ENCODE measurements around the gene RBCK1.

RBCK1 gene

DNA sequence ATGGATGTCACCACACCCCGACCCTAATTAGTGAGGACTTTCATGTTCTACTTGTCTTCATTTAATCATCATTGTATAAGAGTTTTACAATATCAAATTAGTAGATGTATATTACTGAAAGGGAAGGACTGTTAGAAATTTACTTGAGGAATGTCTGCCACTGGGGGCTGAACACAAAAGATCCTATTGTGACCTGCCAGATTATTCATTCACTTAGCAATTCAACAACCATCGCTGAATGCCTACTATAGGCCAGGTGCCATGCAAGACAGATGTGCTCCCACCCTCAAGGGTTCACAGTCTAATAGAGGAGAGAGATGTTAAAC, 8.0 kb upstream of the RBCK1 start:
- DNase-seq (ENCODE audit: low spot score) (no peak), ATAC-seq (ENCODE audit: low read depth) (no peak; the same call in 1 of the 3 replicates)
- H3K4me3 ChIP-seq (ENCODE audit: severe bottlenecking) = no peak overlapping the region
- H3K36me3 ChIP-seq (ENCODE audit: low read depth) = peaks cover 36% of the 10 kb centered on the region
- peaks cover 23% of the 10 kb centered on the region for H3K4me1 ChIP-seq (ENCODE audit: insufficient read depth, poor library complexity, severe bottlenecking)
- H3K27me3 ChIP-seq (ENCODE audit: insufficient read depth, poor library complexity, severe bottlenecking) = no peaks in the 10 kb centered on the region
- TF ChIP-seq, protein P1, sequence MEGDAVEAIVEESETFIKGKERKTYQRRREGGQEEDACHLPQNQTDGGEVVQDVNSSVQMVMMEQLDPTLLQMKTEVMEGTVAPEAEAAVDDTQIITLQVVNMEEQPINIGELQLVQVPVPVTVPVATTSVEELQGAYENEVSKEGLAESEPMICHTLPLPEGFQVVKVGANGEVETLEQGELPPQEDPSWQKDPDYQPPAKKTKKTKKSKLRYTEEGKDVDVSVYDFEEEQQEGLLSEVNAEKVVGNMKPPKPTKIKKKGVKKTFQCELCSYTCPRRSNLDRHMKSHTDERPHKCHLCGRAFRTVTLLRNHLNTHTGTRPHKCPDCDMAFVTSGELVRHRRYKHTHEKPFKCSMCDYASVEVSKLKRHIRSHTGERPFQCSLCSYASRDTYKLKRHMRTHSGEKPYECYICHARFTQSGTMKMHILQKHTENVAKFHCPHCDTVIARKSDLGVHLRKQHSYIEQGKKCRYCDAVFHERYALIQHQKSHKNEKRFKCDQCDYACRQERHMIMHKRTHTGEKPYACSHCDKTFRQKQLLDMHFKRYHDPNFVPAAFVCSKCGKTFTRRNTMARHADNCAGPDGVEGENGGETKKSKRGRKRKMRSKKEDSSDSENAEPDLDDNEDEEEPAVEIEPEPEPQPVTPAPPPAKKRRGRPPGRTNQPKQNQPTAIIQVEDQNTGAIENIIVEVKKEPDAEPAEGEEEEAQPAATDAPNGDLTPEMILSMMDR (IDR thresholded peaks at IDR 0.05; ENCODE audit: poor library complexity, severe bottlenecking) = no peak
- peak overlapping the region; percentile 96 for H3K27ac ChIP-seq (ENCODE audit: poor library complexity, severe bottlenecking)
- peaks cover 2% of the 10 kb centered on the region for H3K9me3 ChIP-seq (ENCODE audit: severe bottlenecking)

DNA sequence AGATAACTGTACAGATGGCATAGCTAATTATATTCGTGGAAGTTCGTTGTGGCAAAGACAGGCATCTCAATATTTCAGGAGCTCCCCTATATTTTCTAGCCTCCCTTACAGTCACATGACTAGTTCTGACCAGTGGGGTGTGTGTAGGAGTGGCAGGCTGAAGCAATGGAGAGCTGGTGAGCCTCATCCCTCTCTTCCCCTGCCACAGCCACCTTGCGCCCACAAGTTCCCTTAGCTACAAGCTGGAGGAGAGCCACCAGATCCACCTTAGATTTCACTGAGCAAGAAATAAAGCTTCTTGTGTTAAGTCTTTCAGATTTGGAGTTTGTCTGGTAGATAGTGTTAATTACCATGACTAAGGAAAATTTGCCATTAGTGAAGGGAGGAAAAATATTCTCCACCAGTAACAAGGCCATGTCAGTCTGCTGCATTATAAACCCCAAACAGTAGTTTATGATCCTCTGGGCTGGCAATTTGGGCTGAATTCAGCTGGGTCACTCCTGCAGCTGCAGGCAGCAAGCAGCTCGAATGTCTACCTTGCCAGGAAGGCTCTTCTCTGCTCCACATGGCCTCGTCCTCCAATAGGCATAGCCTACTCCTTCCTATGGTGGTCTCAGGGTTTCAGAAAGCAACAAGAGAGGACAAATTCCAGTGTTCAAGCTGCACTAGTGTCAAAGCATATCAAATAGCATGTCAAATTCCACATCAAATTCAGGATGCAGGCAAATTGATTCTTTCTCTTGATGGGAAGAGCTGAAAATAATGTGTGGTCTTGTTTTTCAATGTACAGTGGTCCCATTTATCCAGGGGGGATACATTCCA, 7.4 kb upstream of the RBCK1 start:
- TF ChIP-seq, protein P1 (IDR thresholded peaks at IDR 0.05; ENCODE audit: poor library complexity, severe bottlenecking) = no peak
- H3K27ac ChIP-seq (ENCODE audit: poor library complexity, severe bottlenecking) = peak overlapping the region; percentile 96
- H3K9me3 ChIP-seq (ENCODE audit: severe bottlenecking) = peaks cover 2% of the 10 kb centered on the region
- H3K36me3 ChIP-seq (ENCODE audit: low read depth) = peaks cover 30% of the 10 kb centered on the region
- H3K27me3 ChIP-seq (ENCODE audit: insufficient read depth, poor library complexity, severe bottlenecking) = no peaks in the 10 kb centered on the region
- H3K4me3 ChIP-seq (ENCODE audit: severe bottlenecking) = no peak overlapping the region
- H3K4me1 ChIP-seq (ENCODE audit: insufficient read depth, poor library complexity, severe bottlenecking) = peaks cover 23% of the 10 kb centered on the region
- DNase-seq (ENCODE audit: low spot score) (no peak), ATAC-seq (ENCODE audit: low read depth) (peak; percentile 26)

DNA sequence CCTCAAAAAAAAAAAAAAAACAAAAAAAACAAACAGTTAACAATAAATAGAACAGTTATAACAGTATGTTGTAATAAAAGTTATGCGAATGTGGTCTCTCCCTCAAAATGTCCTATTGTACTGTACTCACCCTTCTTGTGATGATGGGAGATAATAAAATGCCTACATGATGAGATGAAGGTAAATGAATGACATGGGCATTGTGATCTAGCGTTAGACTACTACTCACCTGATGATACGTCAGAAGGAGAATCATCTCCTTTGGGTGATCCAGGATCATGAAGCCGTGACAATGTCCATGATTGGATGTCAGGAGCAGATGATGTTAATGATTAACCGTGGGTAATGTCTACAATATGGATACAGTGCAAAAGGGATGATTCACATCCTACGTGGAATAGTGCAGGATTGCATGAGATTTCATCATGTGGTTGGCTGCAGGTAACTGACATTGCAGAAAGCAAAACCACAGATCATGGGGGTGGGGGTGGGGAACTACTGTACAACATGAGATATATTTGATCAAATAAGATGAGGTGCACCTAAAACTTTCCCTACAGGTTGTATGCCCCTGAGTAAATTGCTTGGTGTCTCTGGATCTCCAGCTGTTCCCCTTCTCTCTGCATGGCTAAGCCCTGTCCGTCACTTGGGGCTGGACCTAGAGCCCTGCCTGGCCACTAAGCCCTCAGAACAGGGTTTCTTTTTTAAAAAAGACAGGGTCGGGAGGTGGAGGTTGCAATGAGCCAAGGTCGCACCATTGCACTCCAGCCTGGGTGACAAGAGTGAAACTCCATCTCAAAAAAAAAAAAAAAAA, 6.2 kb upstream of the RBCK1 start:
- TF ChIP-seq, protein P1 (IDR thresholded peaks at IDR 0.05; ENCODE audit: poor library complexity, severe bottlenecking) = no peak
- H3K9me3 ChIP-seq (ENCODE audit: severe bottlenecking) = peaks cover 2% of the 10 kb centered on the region
- peaks cover 25% of the 10 kb centered on the region for H3K4me1 ChIP-seq (ENCODE audit: insufficient read depth, poor library complexity, severe bottlenecking)
- no peaks in the 10 kb centered on the region for H3K27me3 ChIP-seq (ENCODE audit: insufficient read depth, poor library complexity, severe bottlenecking)
- peak overlapping the region; percentile 96 for H3K27ac ChIP-seq (ENCODE audit: poor library complexity, severe bottlenecking)
- ATAC-seq (ENCODE audit: low read depth) (peak; percentile 86), DNase-seq (ENCODE audit: low spot score) (peak; percentile 80)
- H3K36me3 ChIP-seq (ENCODE audit: low read depth) = peaks cover 18% of the 10 kb centered on the region
- no peak overlapping the region for H3K4me3 ChIP-seq (ENCODE audit: severe bottlenecking)

DNA sequence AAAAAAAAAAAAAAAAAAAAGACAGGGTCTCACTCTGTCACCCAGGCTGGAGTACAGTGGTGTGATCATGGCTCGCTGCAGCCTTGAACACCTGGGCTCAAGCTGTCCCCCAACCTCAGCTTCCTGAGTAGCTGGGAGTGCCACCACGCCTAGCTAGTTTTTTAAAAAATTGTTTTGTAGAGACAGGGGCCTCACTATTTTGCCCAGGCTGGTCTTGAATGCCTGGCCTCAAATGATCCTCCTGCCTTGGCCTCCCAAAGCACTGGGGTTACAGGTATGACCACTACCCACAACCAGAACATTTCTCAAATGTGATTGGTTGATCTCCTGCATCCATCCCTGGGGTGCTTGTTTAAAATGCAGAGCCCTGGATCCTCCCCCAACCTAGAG, 5.6 kb upstream of the RBCK1 start:
- H3K27me3 ChIP-seq (ENCODE audit: insufficient read depth, poor library complexity, severe bottlenecking) = no peaks in the 10 kb centered on the region
- peak overlapping the region; percentile 96 for H3K27ac ChIP-seq (ENCODE audit: poor library complexity, severe bottlenecking)
- H3K4me1 ChIP-seq (ENCODE audit: insufficient read depth, poor library complexity, severe bottlenecking) = peaks cover 30% of the 10 kb centered on the region
- DNase-seq (ENCODE audit: low spot score) (no peak), ATAC-seq (ENCODE audit: low read depth) (no peak)
- TF ChIP-seq, protein P1 (IDR thresholded peaks at IDR 0.05; ENCODE audit: poor library complexity, severe bottlenecking) = no peak
- H3K9me3 ChIP-seq (ENCODE audit: severe bottlenecking) = peaks cover 2% of the 10 kb centered on the region
- no peak overlapping the region for H3K4me3 ChIP-seq (ENCODE audit: severe bottlenecking)
- H3K36me3 ChIP-seq (ENCODE audit: low read depth) = peaks cover 12% of the 10 kb centered on the region

Data from RWPE2 (cell line).